GM19025 (cell line): ENCODE results near the gene PRKAR1B.
"Not testable (repeated sequence)": the region's sequence is repeated elsewhere in the genome, so short reads cannot be mapped to it uniquely, and the experiment has no call there.

Source experiments
- ATAC-seq: cut with Tn5 transposase; IDR thresholded peaks from one replicate; pipeline ENCODE4 v1.9.1; 2021; ENCODE audit warnings: mild to moderate bottlenecking, low read depth, moderate library complexity; ENCODE audit not compliant: unreplicated experiment

PRKAR1B gene

DNA sequence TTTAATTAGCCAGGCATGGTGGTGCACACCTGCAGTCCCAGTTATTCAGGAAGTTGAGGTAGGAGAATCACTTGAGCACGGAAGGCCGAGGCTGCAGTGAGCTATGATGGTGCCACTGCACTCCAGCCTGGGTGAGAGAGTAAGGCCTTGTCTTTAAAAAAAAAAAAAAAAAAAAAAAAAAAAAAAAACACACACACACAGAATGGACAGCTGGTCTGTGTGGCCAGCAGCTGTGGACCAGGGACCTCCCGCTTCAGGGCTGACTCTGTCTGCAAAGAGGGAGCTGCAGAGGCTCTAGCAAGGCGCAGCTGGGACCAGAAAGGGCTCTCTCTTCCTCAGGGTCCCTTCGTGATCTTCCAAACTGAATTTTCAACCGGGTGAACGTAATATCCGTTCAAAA is 54.2 kb downstream of the PRKAR1B start:
- ATAC-seq: no peak

DNA sequence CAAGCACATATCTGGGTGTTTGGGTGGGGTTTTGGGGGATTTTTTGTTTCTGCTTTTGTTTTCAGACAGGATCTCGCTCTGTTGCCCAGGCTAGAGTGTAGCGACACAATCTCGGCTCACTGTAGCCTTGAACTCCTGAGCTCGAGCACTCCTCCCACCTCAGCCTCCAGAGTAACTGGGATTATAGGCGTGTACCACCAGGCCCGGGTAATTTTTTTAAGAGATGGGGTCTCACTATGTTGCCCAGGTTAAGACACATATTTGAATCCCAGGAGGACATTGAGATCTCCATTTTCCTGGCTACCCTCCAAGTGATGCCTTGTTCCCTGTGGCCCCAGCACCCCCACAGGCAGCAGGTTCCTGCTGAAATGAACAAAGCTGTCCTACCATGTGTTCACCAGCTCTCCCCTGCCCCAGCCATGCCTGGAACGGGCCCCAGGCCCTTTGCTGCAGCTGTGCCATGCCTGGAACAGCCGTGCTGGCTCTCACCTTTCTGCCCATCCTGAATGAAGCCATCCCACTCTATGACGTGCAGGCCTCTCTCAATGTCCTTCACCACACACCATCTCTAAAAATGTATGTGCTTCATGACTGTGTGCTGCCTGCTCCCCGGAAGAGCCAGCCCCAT is 55.6 kb downstream of the PRKAR1B start:
- ATAC-seq: no peak

DNA sequence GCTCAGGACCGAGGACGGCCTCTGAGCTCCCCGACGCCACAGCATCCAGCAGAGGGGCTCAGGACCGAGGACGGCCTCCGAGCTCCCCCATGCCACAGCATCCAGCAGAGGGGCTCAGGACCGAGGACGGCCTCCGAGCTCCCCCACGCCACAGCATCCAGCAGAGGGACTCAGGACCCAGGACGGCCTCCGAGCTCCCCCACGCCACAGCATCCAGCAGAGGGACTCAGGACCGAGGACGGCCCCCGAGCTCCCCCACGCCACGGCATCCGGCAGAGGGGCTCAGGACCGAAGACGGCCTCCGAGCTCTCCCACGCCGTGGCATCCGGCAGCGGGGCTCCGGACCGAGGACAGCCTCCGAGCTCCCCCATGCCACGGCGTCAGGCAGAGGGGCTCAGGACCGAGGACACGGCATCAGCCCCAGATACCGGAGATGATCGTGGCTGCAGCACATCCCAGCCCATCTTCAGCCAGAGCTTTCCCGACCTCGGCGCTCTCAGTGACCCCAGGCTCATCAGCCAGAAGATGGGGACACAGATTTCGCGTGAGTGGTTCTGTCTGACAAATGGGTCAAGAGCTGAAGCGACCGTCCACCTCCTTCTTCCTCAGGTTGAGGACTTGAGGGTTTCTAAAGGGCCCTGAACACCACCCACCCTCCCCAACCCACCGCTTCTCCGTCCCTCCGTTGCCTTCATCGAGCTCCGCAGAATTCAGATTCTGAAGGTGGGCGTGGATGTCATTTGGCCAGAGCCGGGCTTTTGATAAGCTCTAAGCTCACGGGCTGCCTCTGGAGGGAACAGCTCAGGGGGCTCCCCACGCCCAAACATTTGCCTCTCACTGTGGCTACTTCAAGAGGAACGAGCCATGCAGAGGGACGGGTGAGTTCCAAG is 56.3 kb downstream of the PRKAR1B start:
- no peak for ATAC-seq

DNA sequence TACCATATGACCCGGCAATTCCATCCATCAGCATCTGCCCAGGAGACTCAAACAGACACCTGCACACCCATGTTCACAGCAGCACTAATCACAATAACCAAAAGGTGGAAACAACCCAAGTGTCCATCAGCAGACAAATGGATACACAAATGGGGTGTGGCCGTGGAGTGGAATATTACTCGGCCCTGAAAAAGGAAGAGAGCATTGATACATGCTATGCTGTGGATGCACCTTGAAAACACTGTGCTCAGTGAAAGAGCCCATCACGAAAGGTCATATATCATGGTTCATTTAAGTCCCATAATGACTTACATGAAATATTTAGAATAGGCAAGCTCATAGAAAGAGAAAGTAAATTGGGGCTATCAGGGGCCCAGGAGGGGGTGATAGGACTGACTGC is 58.1 kb downstream of the PRKAR1B start:
- no peak for ATAC-seq

DNA sequence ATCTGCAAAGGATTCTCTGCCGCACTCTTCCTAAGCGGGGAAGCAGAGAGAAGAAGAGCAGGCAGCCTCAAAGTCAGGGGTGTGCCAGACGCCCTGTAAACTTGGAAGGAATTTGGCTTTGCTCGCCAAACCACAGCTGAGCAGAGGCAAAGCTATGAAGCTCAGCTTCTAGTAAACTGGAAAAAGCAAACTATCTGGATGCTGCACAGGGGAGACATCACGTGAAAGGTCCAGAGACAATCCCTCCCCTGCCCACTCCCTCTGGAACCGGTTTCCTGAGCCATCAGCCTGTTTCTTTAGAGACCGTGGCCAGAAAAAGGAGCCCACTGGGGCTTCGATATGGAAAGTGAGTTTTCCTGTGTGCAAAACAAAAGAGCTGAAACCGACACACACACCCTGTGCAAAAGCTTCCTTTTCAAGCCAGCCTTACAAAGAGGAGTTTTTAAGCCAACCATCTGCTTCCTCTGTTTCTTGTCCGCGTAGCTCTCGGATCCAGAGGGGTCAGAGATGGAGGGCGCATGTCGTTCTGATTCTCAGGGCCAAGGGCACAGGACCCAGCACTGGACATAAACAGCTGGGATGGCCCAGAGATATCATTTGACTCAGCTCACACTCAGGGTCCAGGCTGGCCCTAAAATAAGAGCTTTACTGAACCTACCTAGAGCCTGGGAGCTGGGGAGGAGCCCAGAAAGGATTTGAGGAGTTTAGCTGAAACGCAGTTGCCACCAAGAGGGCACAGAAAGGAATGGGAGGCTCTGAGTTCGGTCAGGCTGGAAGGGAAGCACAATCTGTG is 58.7 kb downstream of the PRKAR1B start:
- no peak for ATAC-seq

DNA sequence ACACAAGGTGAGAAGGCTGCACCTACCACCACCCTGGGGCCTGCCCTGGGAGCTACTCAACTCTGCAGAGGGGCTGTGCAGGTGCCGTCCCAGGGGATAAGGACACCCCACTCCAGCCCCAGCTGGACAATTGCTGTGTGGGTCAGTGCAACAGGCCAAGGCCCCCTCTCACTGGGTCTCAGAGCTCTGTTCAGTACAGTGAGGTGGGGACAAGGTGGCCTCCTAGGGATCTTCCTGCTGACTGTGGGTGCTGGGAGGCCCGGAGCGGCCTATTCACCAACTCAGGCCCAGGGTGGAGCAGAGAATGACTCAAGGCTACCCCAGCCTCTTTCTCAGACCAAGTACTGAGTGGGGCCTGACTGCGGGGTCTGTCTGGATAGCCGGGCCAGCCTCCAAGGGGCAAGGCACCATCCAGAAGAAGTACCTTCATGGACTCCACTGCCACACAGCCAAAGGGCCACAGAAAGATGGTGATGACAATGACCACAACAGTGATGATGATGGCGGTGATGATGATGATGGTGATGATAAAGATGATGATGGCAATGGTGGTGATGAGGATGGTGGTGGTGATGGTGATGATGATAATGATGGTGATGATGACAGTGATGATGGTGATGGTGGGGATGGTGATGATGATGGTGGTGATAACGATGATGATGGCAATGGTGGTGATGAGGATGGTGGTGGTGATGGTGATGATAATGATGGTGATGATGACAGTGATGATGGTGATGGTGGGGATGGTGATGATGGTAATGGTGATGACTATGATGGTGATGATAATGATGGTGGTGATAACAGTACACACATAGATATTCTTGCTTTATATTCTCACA is 60.4 kb downstream of the PRKAR1B start:
- ATAC-seq: no peak

DNA sequence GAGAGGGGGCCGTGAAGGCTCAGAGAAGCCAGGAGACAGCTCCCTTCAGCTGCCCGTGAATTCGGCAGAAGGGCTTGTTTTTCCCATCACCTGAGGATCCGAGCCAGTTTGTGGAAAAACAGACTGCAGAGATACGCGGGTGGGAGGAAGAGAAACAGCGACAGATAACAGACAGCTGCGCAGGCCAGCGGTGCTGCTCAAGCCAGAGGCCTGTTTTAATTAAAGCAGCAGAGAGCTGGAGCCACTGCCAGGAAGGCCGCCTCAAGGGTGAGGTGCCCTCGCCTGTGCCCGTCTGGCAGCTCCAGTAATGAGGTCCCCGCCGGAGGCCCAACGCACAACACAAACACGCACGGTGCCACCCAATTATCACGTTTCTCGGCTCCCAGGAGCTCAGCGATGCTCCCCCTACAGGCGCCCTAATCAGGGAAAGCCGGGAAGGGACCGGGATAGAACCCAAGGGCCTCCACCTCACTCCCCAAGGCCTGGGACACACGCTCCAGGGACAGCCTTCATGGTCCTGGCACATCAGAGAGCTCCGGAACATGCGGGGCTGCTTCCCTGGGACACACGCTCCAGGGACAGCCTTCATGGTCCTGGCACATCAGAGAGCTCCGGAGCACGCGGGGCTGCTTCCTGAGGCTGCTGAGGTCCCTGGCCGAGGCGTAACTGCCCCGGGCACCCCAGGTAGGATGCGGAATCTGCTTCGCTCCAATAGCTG is 61.2 kb downstream of the PRKAR1B start:
- no peak for ATAC-seq

DNA sequence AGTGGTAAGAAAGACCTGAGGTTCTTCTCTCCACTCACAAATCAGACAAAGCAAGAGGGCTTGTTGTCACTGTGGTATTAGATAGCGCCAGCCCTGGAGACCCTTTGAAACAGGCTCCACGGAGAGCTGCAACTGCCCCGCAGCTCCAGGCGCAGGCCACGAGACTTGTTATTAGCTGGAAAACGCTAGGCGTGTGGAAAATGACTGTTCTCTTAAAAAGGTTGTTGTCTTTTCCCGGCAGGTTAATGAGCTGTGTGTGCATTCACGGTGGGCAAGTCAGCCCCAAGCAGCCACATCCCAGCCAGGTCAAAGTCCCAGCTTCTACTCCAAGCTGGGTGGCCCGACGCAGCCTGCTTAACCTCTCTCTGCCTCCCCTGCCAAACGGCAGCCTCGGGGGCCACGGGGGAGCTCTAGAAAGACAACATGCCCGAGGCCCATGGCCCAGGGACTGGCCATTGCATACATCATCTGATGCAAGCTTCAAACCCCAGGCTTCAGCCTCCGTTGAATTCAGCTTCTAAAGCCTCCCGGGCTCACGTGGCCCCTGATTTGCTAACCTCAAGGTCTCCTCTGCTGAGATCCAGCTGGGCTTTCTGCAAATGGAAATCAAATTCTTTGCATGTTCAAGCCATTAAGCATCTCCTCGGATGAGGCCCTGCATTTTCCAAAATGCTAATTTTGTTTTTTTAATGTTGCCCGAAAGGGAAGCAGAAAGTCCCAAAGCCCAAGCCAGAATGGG is 61.9 kb downstream of the PRKAR1B start:
- no peak for ATAC-seq

DNA sequence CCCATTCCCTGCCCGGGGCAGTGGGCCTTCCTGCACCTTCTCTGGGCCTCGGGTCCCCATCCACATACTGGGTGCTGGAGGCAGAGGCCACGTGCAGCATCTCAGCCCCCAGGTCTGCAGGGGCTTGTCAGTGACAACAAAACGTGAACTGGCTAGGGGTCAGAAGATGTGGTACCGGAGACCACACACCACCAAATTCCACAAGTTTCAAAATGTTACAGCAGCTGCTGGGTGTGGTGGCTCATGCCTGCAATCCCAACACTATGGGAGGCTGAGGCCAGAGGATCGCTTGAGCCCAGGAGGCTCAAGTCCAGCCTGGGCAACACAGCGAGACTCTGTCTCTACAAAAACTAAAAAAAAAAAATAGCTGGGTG is 62.7 kb downstream of the PRKAR1B start:
- ATAC-seq: no peak

DNA sequence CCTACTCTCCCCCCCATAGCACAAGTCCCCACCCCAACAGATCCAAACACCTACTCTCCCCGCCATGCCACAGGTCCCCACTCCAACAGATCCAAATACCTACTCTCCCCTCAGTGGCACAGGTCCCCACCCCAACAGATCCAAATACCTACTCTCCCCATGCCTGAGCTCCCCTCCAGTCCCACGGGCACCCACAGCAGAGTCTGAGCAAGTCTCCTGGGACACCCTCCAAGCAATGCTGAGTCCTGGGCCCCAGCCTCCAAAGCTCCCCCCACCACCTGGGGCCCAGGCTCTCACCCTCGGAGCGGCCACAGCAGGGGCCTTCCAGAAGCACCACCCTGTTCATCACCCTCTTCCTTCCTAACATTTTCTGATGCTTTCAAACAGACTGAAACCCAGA is 64.5 kb downstream of the PRKAR1B start:
- ATAC-seq: no peak

DNA sequence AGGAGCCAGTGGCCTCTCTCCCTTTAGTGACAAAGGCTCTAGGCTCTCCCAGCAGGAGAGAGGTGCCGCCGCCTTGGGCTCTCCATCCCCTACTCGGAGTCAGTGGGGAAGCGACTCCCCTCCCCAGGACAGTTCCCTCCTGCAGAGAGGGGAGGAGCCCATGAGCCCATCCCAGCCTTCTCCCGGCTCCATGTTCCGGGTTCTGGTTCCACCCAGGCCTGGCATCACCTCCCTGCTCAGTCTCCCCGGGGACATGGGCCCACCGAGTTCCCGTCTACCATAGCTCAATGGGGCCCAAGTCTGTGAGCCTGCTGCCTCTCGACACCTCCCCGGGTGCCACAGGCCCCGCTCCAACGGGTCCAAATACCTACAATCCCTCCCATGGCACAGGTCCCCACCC is 67.1 kb downstream of the PRKAR1B start:
- no peak for ATAC-seq

DNA sequence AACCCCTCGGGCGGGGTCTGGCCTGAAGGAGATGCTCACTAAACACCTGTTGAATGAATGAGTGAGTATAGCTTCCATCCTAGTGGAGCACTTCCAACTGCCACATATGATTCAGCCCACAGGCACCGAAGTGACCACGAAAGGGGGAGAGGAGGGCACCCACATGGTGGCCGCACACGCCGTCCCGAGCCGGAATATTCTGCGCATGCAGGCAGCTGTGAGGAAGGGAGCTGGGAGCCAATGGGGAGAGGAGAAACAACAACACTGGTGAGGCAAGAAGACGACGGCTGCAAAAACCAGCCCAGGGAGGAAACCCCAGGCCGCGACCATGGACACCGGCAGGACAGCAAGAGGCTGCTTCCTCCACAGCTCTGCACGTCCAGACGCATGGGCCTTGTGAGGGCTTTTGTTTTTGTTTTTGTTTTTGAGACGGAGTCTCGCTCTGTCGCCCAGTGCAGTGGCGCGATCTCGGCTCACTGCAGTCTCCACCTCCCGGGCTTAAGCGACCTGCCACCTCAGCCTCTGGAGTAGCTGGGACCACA is 67.7 kb downstream of the PRKAR1B start:
- ATAC-seq: no peak

DNA sequence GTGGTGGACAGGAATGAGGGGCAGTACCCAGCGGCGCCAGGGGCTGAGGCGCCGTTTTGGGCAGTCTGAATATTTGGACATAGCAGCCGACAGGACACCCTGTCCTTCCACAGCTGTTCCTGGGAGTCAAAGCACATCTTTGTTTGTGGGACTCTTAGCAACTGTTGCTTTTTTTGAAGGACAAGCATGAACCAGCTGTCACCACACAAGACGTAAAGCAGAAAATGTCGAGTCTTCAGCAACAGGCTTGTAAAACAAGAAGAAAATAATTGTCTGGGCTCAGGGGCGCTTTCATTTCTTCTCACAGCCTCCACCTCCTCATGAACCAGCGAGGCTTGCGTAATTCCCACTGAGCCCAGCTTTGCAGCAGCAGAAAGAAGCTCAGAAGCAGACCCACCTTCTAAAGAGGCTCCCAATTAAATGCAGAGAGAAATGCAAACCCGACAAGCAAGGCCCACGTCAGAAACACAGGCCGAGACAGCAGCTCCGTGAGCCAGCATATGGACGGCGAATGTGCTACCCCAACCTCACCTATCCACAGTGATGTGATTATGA is 69.4 kb downstream of the PRKAR1B start:
- ATAC-seq: no peak

DNA sequence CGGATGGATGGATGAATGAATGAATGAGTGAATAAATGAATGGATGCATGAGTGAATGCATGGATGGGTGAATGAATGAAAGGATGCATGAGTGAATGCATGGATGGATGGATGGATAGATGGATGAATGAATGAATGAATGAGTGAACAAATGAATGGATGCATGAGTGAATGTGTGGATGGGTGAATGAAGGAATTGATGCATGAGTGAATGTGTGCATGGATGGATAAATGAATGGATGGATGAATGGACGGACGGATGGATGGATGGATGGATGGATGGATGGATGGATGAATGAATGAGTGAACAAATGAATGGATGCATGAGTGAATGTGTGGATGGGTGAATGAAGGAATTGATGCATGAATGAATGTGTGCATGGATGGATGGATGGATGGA is 70.1 kb downstream of the PRKAR1B start:
- not testable (repeated sequence) for ATAC-seq

DNA sequence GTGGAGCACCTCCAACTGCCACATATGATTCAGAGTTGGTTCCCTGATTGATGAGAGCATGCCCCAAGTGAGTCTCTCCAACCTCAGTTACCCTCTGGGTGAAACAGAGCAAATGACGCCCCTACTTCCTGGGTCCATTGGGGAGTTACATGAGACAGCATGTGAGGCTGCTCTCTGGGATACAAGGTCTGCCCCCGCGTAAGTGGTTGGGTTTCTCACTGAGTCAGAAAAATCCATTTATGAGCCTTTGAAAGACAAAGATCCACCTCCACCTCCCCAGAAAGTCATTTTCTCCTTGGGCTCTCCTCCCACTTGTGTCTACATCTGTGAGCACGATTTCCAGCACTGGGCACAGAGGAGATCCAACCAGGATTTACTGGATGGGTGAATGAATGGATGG is 71.3 kb downstream of the PRKAR1B start:
- ATAC-seq: no peak

DNA sequence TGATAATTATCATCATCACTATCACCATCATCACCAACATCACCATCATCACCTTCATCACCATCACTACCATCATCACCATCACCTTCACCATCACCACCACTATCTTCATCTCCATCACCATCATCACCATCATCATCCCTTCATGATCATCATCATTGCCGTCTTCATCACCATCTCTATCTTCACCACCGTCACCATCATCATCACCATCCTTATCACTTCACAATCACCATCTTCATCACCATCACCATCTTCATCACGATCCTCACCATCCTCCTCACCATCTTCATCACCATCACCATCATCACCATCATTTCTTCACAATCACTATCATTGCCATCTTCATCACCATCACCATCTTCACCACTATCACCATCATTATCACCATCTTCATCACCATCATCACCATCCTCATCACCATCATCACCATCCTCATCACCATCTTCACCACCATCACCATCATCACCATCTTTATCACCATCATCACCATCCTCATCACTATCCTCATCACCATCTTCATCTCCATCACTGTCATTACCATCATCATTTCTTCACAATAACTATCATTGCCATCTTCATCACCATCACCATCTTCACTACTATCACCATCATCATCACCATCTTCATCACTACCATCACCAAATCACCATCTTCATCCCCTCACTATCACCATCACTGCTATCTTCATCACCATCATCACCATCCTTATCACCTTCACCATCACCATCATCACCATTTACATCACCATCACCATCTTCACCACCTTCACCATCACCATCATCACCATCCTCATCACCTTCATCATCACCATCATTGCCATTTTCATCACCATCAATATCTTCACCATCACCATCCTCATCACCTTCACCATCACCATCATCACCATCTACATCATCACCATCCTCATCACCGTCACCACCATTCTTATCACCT is 73.0 kb downstream of the PRKAR1B start:
- ATAC-seq: no peak

DNA sequence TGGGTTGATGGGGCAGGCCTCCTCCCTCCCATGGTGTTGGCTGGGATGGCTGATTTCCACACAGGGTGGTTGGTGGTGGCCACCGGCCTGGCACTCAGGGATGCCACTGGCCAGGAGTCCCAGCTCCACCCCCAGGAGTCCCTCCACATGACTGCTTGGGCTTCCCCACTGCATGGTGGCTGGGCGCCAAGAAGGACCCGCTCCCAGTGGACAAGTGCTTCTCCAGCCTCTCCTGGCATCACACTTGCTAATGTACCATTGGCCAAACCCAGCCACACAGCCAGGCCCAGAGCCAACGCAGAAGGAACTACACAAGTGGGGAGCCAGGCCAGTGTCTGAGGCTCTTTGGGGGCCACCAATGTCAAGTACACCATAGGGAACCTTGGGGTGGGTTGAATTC is 74.2 kb downstream of the PRKAR1B start:
- ATAC-seq: no peak

DNA sequence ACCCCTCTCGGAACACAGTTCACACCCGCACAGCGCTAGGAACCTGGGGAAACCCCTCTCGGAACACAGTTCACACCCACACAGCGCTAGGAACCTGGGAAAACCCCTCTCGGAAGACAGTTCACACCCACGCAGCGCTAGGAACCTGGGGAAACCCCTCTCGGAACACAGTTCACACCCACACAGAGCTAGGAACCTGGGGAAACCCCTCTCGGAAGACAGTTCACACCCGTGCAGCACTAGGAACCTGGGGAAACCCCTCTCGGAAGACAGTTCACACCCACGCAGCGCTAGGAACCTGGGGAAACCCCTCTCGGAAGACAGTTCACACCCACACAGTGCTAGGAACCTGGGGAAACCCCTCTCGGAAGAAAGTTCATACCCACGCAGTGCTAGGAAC is 74.9 kb downstream of the PRKAR1B start:
- ATAC-seq: not testable (repeated sequence)
